OCI-LY1 (cell line): ENCODE data around the gene DNM2.
"Not testable (repeated sequence)": the region's sequence is repeated elsewhere in the genome, so short reads cannot be mapped to it uniquely, and the experiment has no call there.

Source experiments
- H2AFZ ChIP-seq: fragments of 200-600 bp; sonication (generic), shearing (Covaris generic); 2 replicates; pipeline ENCODE4 v1.6.0; 2014; ENCODE audit warnings: antibody characterized with exemption, mild to moderate bottlenecking, low read length
- H3F3A ChIP-seq: fragments of 200-600 bp; sonication (generic), shearing (Covaris generic); 2 replicates; pipeline ENCODE4 v1.6.0; 2014; ENCODE audit warnings: mild to moderate bottlenecking, antibody characterized with exemption, low read length, moderate library complexity; ENCODE audit not compliant: insufficient read depth
- H3K27ac ChIP-seq: fragments of 200-600 bp; sonication (generic); 2 replicates; pipeline ENCODE4 v1.5.1; 2014; ENCODE audit warnings: low read length, mixed run types, mild to moderate bottlenecking, low read depth; ENCODE audit not compliant: poor library complexity, severe bottlenecking
- H3K27me3 ChIP-seq: fragments of 200-600 bp; sonication (generic); 2 replicates; pipeline ENCODE4 v1.6.0; 2014; ENCODE audit warnings: antibody characterized with exemption, mild to moderate bottlenecking, low read length, moderate library complexity; ENCODE audit not compliant: insufficient read depth
- H3K36me3 ChIP-seq: fragments of 200-600 bp; sonication (generic); 2 replicates; pipeline ENCODE4 v1.6.1; 2014; ENCODE audit warnings: mild to moderate bottlenecking, antibody characterized with exemption, low read length, moderate library complexity, mixed read lengths; ENCODE audit not compliant: insufficient read depth
- H3K4me1 ChIP-seq: fragments of 200-600 bp; sonication (generic); 2 replicates; pipeline ENCODE4 v1.5.1; 2014; ENCODE audit warnings: mild to moderate bottlenecking, low read length, moderate library complexity; ENCODE audit not compliant: insufficient read depth, severe bottlenecking
- H3K4me2 ChIP-seq: fragments of 200-600 bp; sonication (generic), shearing (Covaris generic); 2 replicates; pipeline ENCODE4 v1.6.1; 2014; ENCODE audit warnings: low read length
- H3K4me3 ChIP-seq: fragments of 200-600 bp; sonication (generic); 2 replicates; pipeline ENCODE4 v1.5.1; 2014; ENCODE audit warnings: low read length, low read depth, mild to moderate bottlenecking, mixed read lengths; ENCODE audit not compliant: poor library complexity, severe bottlenecking
- H3K79me2 ChIP-seq: fragments of 200-600 bp; shearing (Covaris generic); 2 replicates; pipeline ENCODE4 v1.6.1; 2016; ENCODE audit warnings: mixed run types, low read length, mixed read lengths; ENCODE audit not compliant: insufficient read depth
- H3K9ac ChIP-seq: fragments of 200-600 bp; sonication (generic), shearing (Covaris generic); 2 replicates; pipeline ENCODE4 v1.6.1; 2014; ENCODE audit warnings: mild to moderate bottlenecking, low read length, mixed read lengths
- H3K9me2 ChIP-seq: fragments of 200-600 bp; sonication (generic), shearing (Covaris generic); 2 replicates; pipeline ENCODE4 v1.6.1; 2014; ENCODE audit warnings: low read depth, mild to moderate bottlenecking, low read length, mixed read lengths
- H3K9me3 ChIP-seq: fragments of 200-600 bp; shearing (Covaris generic); 2 replicates; pipeline ENCODE4 v1.6.1; 2014; ENCODE audit warnings: low read length, mixed read lengths
- H4K20me1 ChIP-seq: fragments of 200-600 bp; sonication (generic), shearing (Covaris generic); 2 replicates; pipeline ENCODE4 v1.6.0; 2016; ENCODE audit warnings: mild to moderate bottlenecking, low read length; ENCODE audit not compliant: insufficient read depth
- CTCF ChIP-seq: fragments of 200-600 bp; sonication (generic), shearing (Covaris generic); IDR thresholded peaks from 2 replicates; pipeline ENCODE4 v1.5.1; 2017; ENCODE audit warnings: mild to moderate bottlenecking, antibody characterized with exemption, low read length, moderate library complexity, mixed read lengths
- EZH2 ChIP-seq: fragments of 200-600 bp; sonication (generic), shearing (Covaris generic); IDR thresholded peaks from 2 replicates; pipeline ENCODE4 v1.8.0; 2017; ENCODE audit warnings: borderline replicate concordance, mixed run types, mild to moderate bottlenecking, antibody characterized with exemption, low read length, moderate library complexity, mixed read lengths

DNM2 gene

GRCh38 chr19:10864538-10864899 lies 146.6 kb downstream of the DNM2 start:
- Histone ChIP-seq H3K4me3 (peak overlapping the region; percentile 43), H3K36me3 (no peaks in the 10 kb centered on the region), H3K4me1 (peaks cover 45% of the 10 kb centered on the region), H3F3A (no peaks in the 10 kb centered on the region), H3K4me2 (peak overlapping the region; percentile 67), H3K9me2 (no peaks in the 10 kb centered on the region), H3K9me3 (no peaks in the 10 kb centered on the region), H3K79me2 (no peaks in the 10 kb centered on the region), H3K27ac (no peak overlapping the region), H3K27me3 (no peaks in the 10 kb centered on the region), H4K20me1 (no peaks in the 10 kb centered on the region), H2AFZ (peak overlapping the region; percentile 98), H3K9ac (peak overlapping the region; percentile 42)
- TF ChIP-seq CTCF: peak; percentile 97
- TF ChIP-seq EZH2: no peak

- H3K36me3 ChIP-seq: no peaks in the 10 kb centered on the region
- H3K9ac ChIP-seq: no peak overlapping the region
- TF ChIP-seq EZH2: no peak
- no peak for TF ChIP-seq CTCF
- H3K4me3 ChIP-seq: no peak overlapping the region
- peak overlapping the region; percentile 92 for H3K27ac ChIP-seq
- no peaks in the 10 kb centered on the region for H3F3A ChIP-seq
- no peaks in the 10 kb centered on the region for H3K27me3 ChIP-seq
- H3K4me2 ChIP-seq: no peak overlapping the region
- no peaks in the 10 kb centered on the region for H3K79me2 ChIP-seq
- H3K4me1 ChIP-seq: peaks cover 57% of the 10 kb centered on the region
- H3K9me3 ChIP-seq: no peaks in the 10 kb centered on the region
- H3K9me2 ChIP-seq: no peaks in the 10 kb centered on the region
- H2AFZ ChIP-seq: no peak overlapping the region
- no peaks in the 10 kb centered on the region for H4K20me1 ChIP-seq
Measured at GRCh38 chr19:10866495-10866894, 148.6 kb downstream of the DNM2 start.

GRCh38 chr19:10868872-10869547 lies 151.1 kb downstream of the DNM2 start:
- Histone ChIP-seq H3K4me1 (peaks cover 63% of the 10 kb centered on the region), H3K4me3 (peak overlapping the region; percentile 9), H3K9me3 (no peaks in the 10 kb centered on the region), H3K4me2 (peak overlapping the region; percentile 64), H3F3A (no peaks in the 10 kb centered on the region), H2AFZ (no peak overlapping the region), H3K9ac (peak overlapping the region; percentile 40; the same call in 1 of the 2 replicates), H4K20me1 (no peaks in the 10 kb centered on the region), H3K27ac (peak overlapping the region; percentile 92), H3K27me3 (no peaks in the 10 kb centered on the region), H3K36me3 (no peaks in the 10 kb centered on the region), H3K79me2 (peaks cover 22% of the 10 kb centered on the region), H3K9me2 (no peaks in the 10 kb centered on the region)
- TF ChIP-seq CTCF: no peak
- no peak for TF ChIP-seq EZH2

- peak overlapping the region; percentile 40; the same call in 1 of the 2 replicates for H3K9ac ChIP-seq
- H3K27ac ChIP-seq: peak overlapping the region; percentile 92
- not testable (repeated sequence) for H2AFZ ChIP-seq, H3F3A ChIP-seq, H3K9me2 ChIP-seq, H4K20me1 ChIP-seq, H3K36me3 ChIP-seq, H3K27me3 ChIP-seq, H3K4me3 ChIP-seq, H3K9me3 ChIP-seq
- peak overlapping the region; percentile 20; the same call in 1 of the 2 replicates for H3K4me2 ChIP-seq
- peaks cover 56% of the 10 kb centered on the region for H3K4me1 ChIP-seq
- H3K79me2 ChIP-seq: peaks cover 29% of the 10 kb centered on the region
Measured at GRCh38 chr19:10869872-10870311, 152.0 kb downstream of the DNM2 start.
